ENCODE measurements around the gene CCDC9. TPM values are rescaled to one million over a fixed set of nuclear protein-coding genes. Genes with fewer than 3 reads are reported as not detected.

The CCDC9 gene
- total RNA-seq, 1 donor from 2014 or later, result 59.4 TPM

GRCh38 chr19:47313754-47314295 is 57.5 kb downstream of the CCDC9 start:
- no peaks in the 10 kb centered on the region for H3K36me3 Mint-ChIP-seq (ENCODE audit: low read depth)
- H3K4me1 Mint-ChIP-seq (ENCODE audit: low read depth), result peaks cover 26% of the 10 kb centered on the region
- TF ChIP-seq CTCF (IDR thresholded peaks at IDR 0.05), result no peak
- no peak overlapping the region for H3K4me3 Mint-ChIP-seq (ENCODE audit: unreplicated experiment)
- H3K9me3 Mint-ChIP-seq (ENCODE audit: low read depth), result peaks cover 3% of the 10 kb centered on the region
- no peaks in the 10 kb centered on the region for H3K27me3 Mint-ChIP-seq (ENCODE audit: low read depth)
- no peak overlapping the region for H3K27ac Mint-ChIP-seq (ENCODE audit: unreplicated experiment)
- no peak for DNase-seq (ENCODE audit: low spot score)

GRCh38 chr19:47315125-47315821 is 58.9 kb downstream of the CCDC9 start:
- Mint-ChIP-seq H3K4me1 (ENCODE audit: low read depth) (peaks cover 20% of the 10 kb centered on the region), H3K27me3 (ENCODE audit: low read depth) (no peaks in the 10 kb centered on the region), H3K27ac (ENCODE audit: unreplicated experiment) (peak overlapping the region; percentile 92), H3K9me3 (ENCODE audit: low read depth) (peaks cover 3% of the 10 kb centered on the region), H3K4me3 (ENCODE audit: unreplicated experiment) (peak overlapping the region; percentile 49), H3K36me3 (ENCODE audit: low read depth) (peaks cover under 1% of the 10 kb centered on the region)
- TF ChIP-seq CTCF (IDR thresholded peaks at IDR 0.05), result no peak
- no peak for DNase-seq (ENCODE audit: low spot score)

- DNase-seq (ENCODE audit: low spot score), result no peak
- Mint-ChIP-seq H3K27me3 (ENCODE audit: low read depth) (no peaks in the 10 kb centered on the region), H3K9me3 (ENCODE audit: low read depth) (peaks cover 3% of the 10 kb centered on the region), H3K4me1 (ENCODE audit: low read depth) (peaks cover 11% of the 10 kb centered on the region), H3K27ac (ENCODE audit: unreplicated experiment) (no peak overlapping the region), H3K4me3 (ENCODE audit: unreplicated experiment) (no peak overlapping the region), H3K36me3 (ENCODE audit: low read depth) (peaks cover 6% of the 10 kb centered on the region)
- TF ChIP-seq CTCF (IDR thresholded peaks at IDR 0.05), result no peak
Measured at GRCh38 chr19:47316513-47316912, 60.2 kb downstream of the CCDC9 start.

DNA sequence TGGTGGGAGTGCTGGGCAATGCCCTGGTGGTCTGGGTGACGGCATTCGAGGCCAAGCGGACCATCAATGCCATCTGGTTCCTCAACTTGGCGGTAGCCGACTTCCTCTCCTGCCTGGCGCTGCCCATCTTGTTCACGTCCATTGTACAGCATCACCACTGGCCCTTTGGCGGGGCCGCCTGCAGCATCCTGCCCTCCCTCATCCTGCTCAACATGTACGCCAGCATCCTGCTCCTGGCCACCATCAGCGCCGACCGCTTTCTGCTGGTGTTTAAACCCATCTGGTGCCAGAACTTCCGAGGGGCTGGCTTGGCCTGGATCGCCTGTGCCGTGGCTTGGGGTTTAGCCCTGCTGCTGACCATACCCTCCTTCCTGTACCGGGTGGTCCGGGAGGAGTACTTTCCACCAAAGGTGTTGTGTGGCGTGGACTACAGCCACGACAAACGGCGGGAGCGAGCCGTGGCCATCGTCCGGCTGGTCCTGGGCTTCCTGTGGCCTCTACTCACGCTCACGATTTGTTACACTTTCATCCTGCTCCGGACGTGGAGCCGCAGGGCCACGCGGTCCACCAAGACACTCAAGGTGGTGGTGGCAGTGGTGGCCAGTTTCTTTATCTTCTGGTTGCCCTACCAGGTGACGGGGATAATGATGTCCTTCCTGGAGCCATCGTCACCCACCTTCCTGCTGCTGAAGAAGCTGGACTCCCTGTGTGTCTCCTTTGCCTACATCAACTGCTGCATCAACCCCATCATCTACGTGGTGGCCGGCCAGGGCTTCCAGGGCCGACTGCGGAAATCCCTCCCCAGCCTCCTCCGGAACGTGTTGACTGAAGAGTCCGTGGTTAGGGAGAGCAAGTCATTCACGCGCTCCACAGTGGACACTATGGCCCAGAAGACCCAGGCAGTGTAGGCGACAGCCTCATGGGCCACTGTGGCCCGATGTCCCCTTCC is 63.9 kb downstream of the CCDC9 start:
- Mint-ChIP-seq H3K4me3 (ENCODE audit: unreplicated experiment) (no peak overlapping the region), H3K27ac (ENCODE audit: unreplicated experiment) (no peak overlapping the region), H3K4me1 (ENCODE audit: low read depth) (peaks cover 9% of the 10 kb centered on the region), H3K9me3 (ENCODE audit: low read depth) (peaks cover under 1% of the 10 kb centered on the region), H3K36me3 (ENCODE audit: low read depth) (peaks cover 8% of the 10 kb centered on the region), H3K27me3 (ENCODE audit: low read depth) (no peaks in the 10 kb centered on the region)
- DNase-seq (ENCODE audit: low spot score), result peak; percentile 90
- no peak for TF ChIP-seq CTCF (IDR thresholded peaks at IDR 0.05)

Small RNA genes lying within 50 kb of the gene (microRNA-seq; reads per million reads assigned to microRNA genes)
- gene MIR3190 (ENCODE audit: borderline number of aligned reads) (not detected), gene MIR3191 (ENCODE audit: borderline number of aligned reads) (not detected)

Other genes with a start within 250 kb of the CCDC9 start
- 1.0 to 1.8 TPM (median 1.7 TPM) in 3 replicates for gene NPAS1, start 236.7 kb upstream of the CCDC9 start, total RNA-seq
- 35.8 to 37.6 TPM (median 37.3 TPM) in 3 replicates for gene TMEM160, start 207.9 kb upstream of the CCDC9 start, total RNA-seq
- gene ZC3H4, start 142.7 kb upstream of the CCDC9 start, total RNA-seq, result 43.5 to 54.2 TPM (median 46.2 TPM) in 3 replicates
- 91.2 to 107 TPM (median 95.7 TPM) in 3 replicates for gene SAE1, start 125.7 kb upstream of the CCDC9 start, total RNA-seq
- 12.6 to 16.1 TPM (median 15.2 TPM) in 3 replicates for gene BBC3, start 25.3 kb upstream of the CCDC9 start, total RNA-seq
- 25.6 to 31.1 TPM (median 28.8 TPM) in 3 replicates for gene INAFM1, start 18.4 kb downstream of the CCDC9 start, total RNA-seq
- gene C5AR1, start 53.3 kb downstream of the CCDC9 start, total RNA-seq, result 2.9 to 4.3 TPM (median 3.7 TPM) in 3 replicates
- 0.07 to 0.34 TPM in 2 of 3 replicates, not detected in the other for gene C5AR2, start 75.7 kb downstream of the CCDC9 start, total RNA-seq
- gene DHX34, start 92.8 kb downstream of the CCDC9 start, total RNA-seq, result 13.5 to 15.6 TPM (median 15.2 TPM) in 3 replicates
- gene MEIS3, start 163.0 kb downstream of the CCDC9 start, total RNA-seq, result 79.5 to 83.4 TPM (median 82.2 TPM) in 3 replicates
- 0.27 to 0.42 TPM (median 0.31 TPM) in 3 replicates for gene SLC8A2, start 215.4 kb downstream of the CCDC9 start, total RNA-seq
- 9.1 to 12.0 TPM (median 9.7 TPM) in 3 replicates for gene KPTN, start 227.7 kb downstream of the CCDC9 start, total RNA-seq

Measured in chondrocyte (in vitro differentiated cells).